KMS-11 (cell line): Measurements from ENCODE around the gene MAU2.
"Not testable (repeated sequence)": the region's sequence is repeated elsewhere in the genome, so short reads cannot be mapped to it uniquely, and the experiment has no call there.

Experiments
- H2AFZ ChIP-seq: fragments of 200-600 bp; sonication (generic); 2 replicates; pipeline ENCODE4 v1.6.1; 2016; ENCODE audit warnings: antibody characterized with exemption, mixed run types, low read depth
- H3K27ac ChIP-seq: fragments of 200-600 bp; sonication (generic); 2 replicates; pipeline ENCODE4 v1.6.1; 2016; ENCODE audit warnings: mild to moderate bottlenecking, mixed run types
- H3K27me3 ChIP-seq: fragments of 200-600 bp; sonication (generic); 2 replicates; pipeline ENCODE4 v1.6.1; 2017; ENCODE audit warnings: mild to moderate bottlenecking, low read depth, mixed run types, moderate library complexity; ENCODE audit not compliant: insufficient read depth
- H3K36me3 ChIP-seq: fragments of 200-600 bp; sonication (generic); 2 replicates; pipeline ENCODE4 v1.6.1; 2017; ENCODE audit warnings: mild to moderate bottlenecking, mixed run types; ENCODE audit not compliant: insufficient read depth
- H3K4me1 ChIP-seq: fragments of 200-600 bp; sonication (generic); 2 replicates; pipeline ENCODE4 v1.6.1; 2016; ENCODE audit warnings: mild to moderate bottlenecking, low read depth, mixed run types; ENCODE audit not compliant: poor library complexity, severe bottlenecking
- H3K4me2 ChIP-seq: fragments of 200-600 bp; sonication (generic); 2 replicates; pipeline ENCODE4 v1.7.0; 2016; ENCODE audit warnings: mild to moderate bottlenecking, mixed run types
- H3K4me3 ChIP-seq: fragments of 200-600 bp; sonication (generic); IDR thresholded peaks from 2 replicates; pipeline ENCODE4 v1.6.1; 2017; ENCODE audit warnings: low read depth, low read length, mixed read lengths; ENCODE audit not compliant: insufficient read depth
- H3K79me2 ChIP-seq: fragments of 200-600 bp; sonication (generic); 2 replicates; pipeline ENCODE4 v1.6.1; 2016; ENCODE audit warnings: low read depth, mixed run types; ENCODE audit not compliant: insufficient read depth
- H3K9ac ChIP-seq: fragments of 200-600 bp; sonication (generic); 2 replicates; pipeline ENCODE4 v1.6.1; 2016; ENCODE audit warnings: mild to moderate bottlenecking, mixed run types
- H4K20me1 ChIP-seq: fragments of 200-600 bp; sonication (generic); 2 replicates; pipeline ENCODE4 v1.6.1; 2016; ENCODE audit warnings: mild to moderate bottlenecking, mixed run types; ENCODE audit not compliant: insufficient read depth
- TF ChIP-seq, protein P1 (sequence below): fragments of 200-600 bp; sonication (generic); conservative IDR thresholded peaks from 2 replicates; pipeline ENCODE4 v1.6.1; 2017; ENCODE audit warnings: low read depth, mild to moderate bottlenecking, antibody characterized with exemption, low read length, moderate library complexity, mixed read lengths

MAU2 gene

GRCh38 chr19:19372656-19373416, 52.2 kb downstream of the MAU2 start:
- H3K79me2 ChIP-seq, result no peaks in the 10 kb centered on the region
- H2AFZ ChIP-seq, result no peak overlapping the region
- no peaks in the 10 kb centered on the region for H4K20me1 ChIP-seq
- no peaks in the 10 kb centered on the region for H3K36me3 ChIP-seq
- no peak overlapping the region for H3K27ac ChIP-seq
- no peak overlapping the region for H3K4me3 ChIP-seq
- H3K9ac ChIP-seq, result no peak overlapping the region
- H3K4me2 ChIP-seq, result no peak overlapping the region
- H3K27me3 ChIP-seq, result no peaks in the 10 kb centered on the region
- TF ChIP-seq, protein P1, sequence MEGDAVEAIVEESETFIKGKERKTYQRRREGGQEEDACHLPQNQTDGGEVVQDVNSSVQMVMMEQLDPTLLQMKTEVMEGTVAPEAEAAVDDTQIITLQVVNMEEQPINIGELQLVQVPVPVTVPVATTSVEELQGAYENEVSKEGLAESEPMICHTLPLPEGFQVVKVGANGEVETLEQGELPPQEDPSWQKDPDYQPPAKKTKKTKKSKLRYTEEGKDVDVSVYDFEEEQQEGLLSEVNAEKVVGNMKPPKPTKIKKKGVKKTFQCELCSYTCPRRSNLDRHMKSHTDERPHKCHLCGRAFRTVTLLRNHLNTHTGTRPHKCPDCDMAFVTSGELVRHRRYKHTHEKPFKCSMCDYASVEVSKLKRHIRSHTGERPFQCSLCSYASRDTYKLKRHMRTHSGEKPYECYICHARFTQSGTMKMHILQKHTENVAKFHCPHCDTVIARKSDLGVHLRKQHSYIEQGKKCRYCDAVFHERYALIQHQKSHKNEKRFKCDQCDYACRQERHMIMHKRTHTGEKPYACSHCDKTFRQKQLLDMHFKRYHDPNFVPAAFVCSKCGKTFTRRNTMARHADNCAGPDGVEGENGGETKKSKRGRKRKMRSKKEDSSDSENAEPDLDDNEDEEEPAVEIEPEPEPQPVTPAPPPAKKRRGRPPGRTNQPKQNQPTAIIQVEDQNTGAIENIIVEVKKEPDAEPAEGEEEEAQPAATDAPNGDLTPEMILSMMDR, result no peak
- H3K4me1 ChIP-seq, result no peaks in the 10 kb centered on the region

GRCh38 chr19:19379527-19379926, 58.9 kb downstream of the MAU2 start:
- H3K4me1 ChIP-seq, result peaks cover 9% of the 10 kb centered on the region
- H3K27me3 ChIP-seq, result no peaks in the 10 kb centered on the region
- no peak overlapping the region for H3K9ac ChIP-seq
- no peak overlapping the region for H3K27ac ChIP-seq
- no peak overlapping the region for H3K4me3 ChIP-seq
- TF ChIP-seq, protein P1, result no peak
- H3K79me2 ChIP-seq, result no peaks in the 10 kb centered on the region
- H3K36me3 ChIP-seq, result no peaks in the 10 kb centered on the region
- H4K20me1 ChIP-seq, result no peaks in the 10 kb centered on the region
- H2AFZ ChIP-seq, result no peak overlapping the region
- H3K4me2 ChIP-seq, result no peak overlapping the region

DNA sequence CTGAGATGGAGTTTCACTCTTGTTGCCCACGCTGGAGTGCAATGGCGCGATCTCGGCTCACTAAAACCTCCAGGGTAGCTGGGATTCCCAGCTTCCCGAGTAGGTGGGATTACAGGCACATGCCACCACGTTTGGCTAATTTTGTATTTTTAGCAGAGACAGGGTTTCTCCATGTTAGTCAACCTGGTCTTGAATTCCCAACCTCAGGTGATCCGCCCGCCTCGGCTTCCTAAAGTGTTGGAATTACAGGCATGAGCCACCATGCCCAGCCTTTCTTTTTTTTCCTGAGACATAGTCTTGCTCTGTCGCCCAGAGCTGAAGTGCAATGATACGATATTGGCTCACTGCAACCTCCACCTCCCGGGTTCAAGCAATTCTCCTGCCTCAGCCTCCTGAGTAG, 59.7 kb downstream of the MAU2 start:
- H3K27me3 ChIP-seq, H3K27ac ChIP-seq, H2AFZ ChIP-seq, H3K4me3 ChIP-seq, H3K36me3 ChIP-seq, H4K20me1 ChIP-seq, H3K4me2 ChIP-seq, H3K9ac ChIP-seq, H3K79me2 ChIP-seq: not testable (repeated sequence)
- H3K4me1 ChIP-seq, result peaks cover 13% of the 10 kb centered on the region

- no peak overlapping the region for H3K9ac ChIP-seq
- no peaks in the 10 kb centered on the region for H3K36me3 ChIP-seq
- no peak overlapping the region for H3K4me3 ChIP-seq
- no peak overlapping the region for H3K4me2 ChIP-seq
- no peak overlapping the region for H2AFZ ChIP-seq
- H3K27me3 ChIP-seq, result no peaks in the 10 kb centered on the region
- H3K4me1 ChIP-seq, result peaks cover 13% of the 10 kb centered on the region
- no peaks in the 10 kb centered on the region; the same call in 1 of the 2 replicates for H3K79me2 ChIP-seq
- TF ChIP-seq, protein P1, result no peak
- H3K27ac ChIP-seq, result no peak overlapping the region
- no peaks in the 10 kb centered on the region for H4K20me1 ChIP-seq
These were observed 60.6 kb downstream of the MAU2 start for GRCh38 chr19:19381007-19381926.
